H9 (cell line): ENCODE measurements around the gene CACNA1H. TPM values are rescaled to one million over a fixed set of nuclear protein-coding genes. Genes with fewer than 3 reads are reported as not detected.

ENCODE experiments used
- DNase-seq: peaks from one replicate; pipeline ENCODE4 v3.0.0-alpha.2; 2017
- H2AFZ ChIP-seq: one replicate; pipeline ENCODE4 v1.6.1; 2013; ENCODE audit warnings: mild to moderate bottlenecking, low read length, control low read depth, moderate library complexity
- H2AK5ac ChIP-seq: 2 replicates; pipeline ENCODE4 v1.6.1; 2013; ENCODE audit warnings: low read length, control low read depth, mixed read lengths; ENCODE audit not compliant: insufficient read length
- H2BK120ac ChIP-seq: one replicate; pipeline ENCODE4 v1.6.1; 2013; ENCODE audit warnings: low read depth, mild to moderate bottlenecking, low read length, control low read depth, inconsistent platforms; ENCODE audit not compliant: poor library complexity, severe bottlenecking
- H2BK12ac ChIP-seq: 2 replicates; pipeline ENCODE4 v1.6.1; 2013; ENCODE audit warnings: low read length, control low read depth, mixed read lengths, low read depth; ENCODE audit not compliant: insufficient read length
- H2BK15ac ChIP-seq: 2 replicates; pipeline ENCODE4 v1.6.1; 2013; ENCODE audit warnings: low read depth, low read length, control low read depth
- H2BK20ac ChIP-seq: one replicate; pipeline ENCODE4 v1.6.1; 2013; ENCODE audit warnings: low read depth, mild to moderate bottlenecking, low read length, control low read depth, inconsistent platforms; ENCODE audit not compliant: poor library complexity, severe bottlenecking
- H2BK5ac ChIP-seq: 2 replicates; pipeline ENCODE4 v1.6.1; 2013; ENCODE audit warnings: low read length, control low read depth, mixed read lengths; ENCODE audit not compliant: insufficient read length
- H3K14ac ChIP-seq: 2 replicates; pipeline ENCODE4 v1.6.1; 2013; ENCODE audit warnings: low read length, control low read depth; ENCODE audit not compliant: insufficient read depth
- H3K18ac ChIP-seq: 2 replicates; pipeline ENCODE4 v1.6.1; 2013; ENCODE audit warnings: low read depth, mild to moderate bottlenecking, mixed read lengths, low read length, control low read depth; ENCODE audit not compliant: insufficient read length
- H3K23ac ChIP-seq: 2 replicates; pipeline ENCODE4 v1.6.1; 2013; ENCODE audit warnings: low read length, control low read depth, mixed read lengths, low read depth; ENCODE audit not compliant: insufficient read length
- H3K23me2 ChIP-seq: 2 replicates; pipeline ENCODE4 v1.6.1; 2013; ENCODE audit warnings: low read depth, mild to moderate bottlenecking, mixed read lengths, low read length, control low read depth; ENCODE audit not compliant: insufficient read length, poor library complexity, severe bottlenecking
- H3K27ac ChIP-seq: 2 replicates; pipeline ENCODE4 v1.5.1; 2013; ENCODE audit warnings: low read length, control low read depth, mixed read lengths, low read depth; ENCODE audit not compliant: insufficient read length
- H3K27me3 ChIP-seq: 2 replicates; pipeline ENCODE4 v1.6.1; 2013; ENCODE audit warnings: low read length, control low read depth, inconsistent platforms; ENCODE audit not compliant: insufficient read depth
- H3K4ac ChIP-seq: 2 replicates; pipeline ENCODE4 v1.6.1; 2013; ENCODE audit warnings: low read depth, mild to moderate bottlenecking, control low read depth, inconsistent platforms, low read length, moderate library complexity
- H3K4me1 ChIP-seq: 2 replicates; pipeline ENCODE4 v1.6.1; 2013; ENCODE audit warnings: low read length, control low read depth, inconsistent platforms; ENCODE audit not compliant: insufficient read depth
- H3K4me2 ChIP-seq: 2 replicates; pipeline ENCODE4 v1.6.1; 2013; ENCODE audit warnings: low read length, control low read depth, mixed read lengths; ENCODE audit not compliant: insufficient read length, insufficient read depth
- H3K56ac ChIP-seq: 2 replicates; pipeline ENCODE4 v1.6.1; 2013; ENCODE audit warnings: low read depth, mild to moderate bottlenecking, mixed read lengths, low read length, control low read depth; ENCODE audit not compliant: insufficient read length
- H3K79me1 ChIP-seq: 2 replicates; pipeline ENCODE4 v1.6.1; 2013; ENCODE audit warnings: low read depth, mild to moderate bottlenecking, moderate library complexity, low read length, control low read depth, inconsistent platforms; ENCODE audit not compliant: insufficient read depth, poor library complexity, severe bottlenecking
- H3K79me2 ChIP-seq: 2 replicates; pipeline ENCODE4 v1.6.1; 2013; ENCODE audit warnings: low read length, control low read depth, inconsistent platforms; ENCODE audit not compliant: insufficient read depth
- H3K9ac ChIP-seq: 2 replicates; pipeline ENCODE4 v1.6.1; 2013; ENCODE audit warnings: low read length, control low read depth, mixed read lengths; ENCODE audit not compliant: insufficient read length; ENCODE audit errors: extremely low read depth
- H3K9me3 ChIP-seq: one replicate; pipeline ENCODE4 v1.6.1; 2013; ENCODE audit warnings: low read depth, low read length, inconsistent platforms; ENCODE audit not compliant: control insufficient read depth
- H3T11ph ChIP-seq: one replicate; pipeline ENCODE4 v1.6.1; 2013; ENCODE audit warnings: mild to moderate bottlenecking, low read length, control low read depth, inconsistent platforms
- H4K20me1 ChIP-seq: one replicate; pipeline ENCODE4 v1.6.1; 2013; ENCODE audit not compliant: control insufficient read depth, insufficient read length, insufficient read depth
- H4K5ac ChIP-seq: 2 replicates; pipeline ENCODE4 v1.6.1; 2013; ENCODE audit warnings: low read depth, mild to moderate bottlenecking, mixed read lengths, low read length, control low read depth; ENCODE audit not compliant: insufficient read length
- H4K8ac ChIP-seq: replicated peaks from 2 replicates; pipeline ENCODE4 v1.6.1; 2013; ENCODE audit warnings: low read length, control low read depth, mixed read lengths, low read depth; ENCODE audit not compliant: insufficient read length
- H4K91ac ChIP-seq: 2 replicates; pipeline ENCODE4 v1.6.1; 2013; ENCODE audit warnings: low read depth, mild to moderate bottlenecking, moderate library complexity, mixed read lengths, low read length, control low read depth; ENCODE audit not compliant: insufficient read length
- H3K27ac Mint-ChIP-seq, 3 experiments: 2 replicates in 2 of 3; 3 replicates in 1 of 3; pipeline ENCODE4 v1.8.0; 2020 to 2021; ENCODE audit warnings: mixed read lengths in 3 of 3, mild to moderate bottlenecking in 1 of 3, moderate library complexity in 1 of 3
- H3K27me3 Mint-ChIP-seq: 2 replicates; pipeline ENCODE4 v1.8.0; 2021; ENCODE audit warnings: low read depth, mild to moderate bottlenecking, moderate library complexity, mixed read lengths
- H3K36me3 Mint-ChIP-seq, 3 experiments: 2 replicates in 2 of 3; 3 replicates in 1 of 3; pipeline ENCODE4 v1.8.0; 2020 to 2021; ENCODE audit warnings: low read depth in 3 of 3, mixed read lengths in 3 of 3; ENCODE audit not compliant: insufficient read depth in 1 of 3
- H3K4me1 Mint-ChIP-seq, 2 experiments: 2 replicates each; pipeline ENCODE4 v1.8.0; 2020; ENCODE audit warnings: mixed read lengths in 2 of 2
- H3K4me3 Mint-ChIP-seq, 2 experiments: 2 replicates in 1 of 2; 3 replicates in 1 of 2; pipeline ENCODE4 v1.8.0; 2020 to 2021; ENCODE audit warnings: mild to moderate bottlenecking in 2 of 2, mixed read lengths in 2 of 2, moderate library complexity in 1 of 2
- H3K9me3 Mint-ChIP-seq, 2 experiments: 2 replicates in 1 of 2; 3 replicates in 1 of 2; pipeline ENCODE4 v1.8.0; 2020; ENCODE audit warnings: mild to moderate bottlenecking in 2 of 2, mixed read lengths in 2 of 2, moderate library complexity in 1 of 2
- CTCF ChIP-seq: fragments of 200-600 bp; sonication (generic); conservative IDR thresholded peaks from 3 replicates; pipeline ENCODE4 v1.8.0; 2021; ENCODE audit warnings: antibody characterized with exemption, mild to moderate bottlenecking
- WGBS: extraction: QIAGEN DNeasy Blood & Tissue Kit; methylation state at CpG from one replicate; pipeline ENCODE4 v1.1.7; 2013; ENCODE audit warnings: missing lambda C conversion rate, low lambda C conversion rate, mixed read lengths; ENCODE audit not compliant: insufficient read length; ENCODE audit errors: extremely low coverage; 5-methylcytosine and 5-hydroxymethylcytosine counted together
- total RNA-seq: library from RNA; stranded (reverse); gene quantifications from 2 replicates; pipeline ENCODE4 v1.2.1, GENCODE V29; 2021

CACNA1H gene
- total RNA-seq, 1 experiment from 2014 or later, result 43.3 TPM

- no peak overlapping the region for H2BK5ac ChIP-seq
- no peak overlapping the region for H3K27ac ChIP-seq
- no peak overlapping the region for H3K18ac ChIP-seq
- H2AK5ac ChIP-seq, result no peak overlapping the region
- H4K20me1 ChIP-seq, result no peaks in the 10 kb centered on the region
- no CpG with 5 or more reads among the region's 26 CpGs for WGBS
- no peak overlapping the region for H2BK20ac ChIP-seq
- no peak overlapping the region for H2BK120ac ChIP-seq
- H3K27me3 ChIP-seq, result no peaks in the 10 kb centered on the region
- no peak overlapping the region for H3K23ac ChIP-seq
- H4K91ac ChIP-seq, result no peak overlapping the region
- no peak overlapping the region for H3K4me2 ChIP-seq
- H3K9ac ChIP-seq, result no peak overlapping the region
- no peaks in the 10 kb centered on the region for H3K79me1 ChIP-seq
- H2BK15ac ChIP-seq, result no peak overlapping the region
- H2BK12ac ChIP-seq, result no peak overlapping the region
- H3K23me2 ChIP-seq, result peaks cover 4% of the 10 kb centered on the region
- H3K79me2 ChIP-seq, result no peaks in the 10 kb centered on the region
- no peak overlapping the region for H3K14ac ChIP-seq
- peak; percentile 81 for DNase-seq
- no peak overlapping the region for H3K56ac ChIP-seq
- H3K4ac ChIP-seq, result no peak overlapping the region
- no peaks in the 10 kb centered on the region for H3K4me1 ChIP-seq
- Mint-ChIP-seq H3K36me3 (no peaks in the 10 kb centered on the region), H3K27me3 (peaks cover 39% of the 10 kb centered on the region), H3K4me3 (no peak overlapping the region), H3K27ac (no peak overlapping the region), H3K4me1 (peaks cover 0 to 3% of the 10 kb centered on the region in 2 experiments; a peak in 1 of 4 replicates), H3K9me3 (no peaks in the 10 kb centered on the region; a peak in 1 of 5 replicates)
- H4K5ac ChIP-seq, result no peak overlapping the region
- H3T11ph ChIP-seq, result no peak overlapping the region
- no peak overlapping the region for H4K8ac ChIP-seq
- H3K9me3 ChIP-seq, result no peaks in the 10 kb centered on the region
- no peak overlapping the region for H2AFZ ChIP-seq
- TF ChIP-seq CTCF, result peak; percentile 94
These were observed 46.9 kb upstream of the CACNA1H start for GRCh38 chr16:1105888-1106620.
